ENCODE measurements around the gene STS.

DNA sequence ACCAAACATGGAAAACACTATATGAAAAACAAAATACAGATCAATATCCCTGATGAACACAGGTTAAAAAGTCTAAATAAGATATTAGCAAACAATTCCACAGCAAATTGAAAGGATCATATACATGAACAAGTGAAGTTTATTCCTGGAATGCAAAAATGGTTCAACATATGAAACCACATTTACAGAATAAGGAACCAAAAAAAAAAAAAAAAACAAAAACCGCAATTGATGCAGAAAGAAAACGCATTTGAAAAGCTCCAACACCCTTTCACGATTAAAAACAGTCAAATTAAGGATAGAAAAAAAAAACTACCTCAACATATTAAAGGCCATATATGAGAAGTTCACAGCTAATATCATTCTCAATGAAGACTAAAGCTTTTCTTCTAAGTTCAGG is 45.4 kb upstream of the STS start:
- TF ChIP-seq RAD21 (IDR thresholded peaks at IDR 0.05; ENCODE audit: low read depth) (no peak), ZNF274 (IDR thresholded peaks at IDR 0.05; ENCODE audit: low read depth, low read length) (no peak), POLR2AphosphoS5 (IDR thresholded peaks at IDR 0.05; ENCODE audit: low read depth, low read length) (no peak), POLR2A (IDR thresholded peaks at IDR 0.05; ENCODE audit: borderline replicate concordance, extremely low read depth, insufficient read depth, insufficient read length) (no peak), SRF (IDR thresholded peaks at IDR 0.05; ENCODE audit: low read depth) (no peak), EZH2phosphoT487 (IDR thresholded peaks at IDR 0.05; ENCODE audit: borderline replicate concordance) (no peak), YY1 (IDR thresholded peaks at IDR 0.05; ENCODE audit: extremely low read depth, insufficient replicate concordance, low read depth, low read length) (no peak), FOSL1 (IDR thresholded peaks at IDR 0.05; ENCODE audit: low read depth) (no peak)
- TF ChIP-seq, protein P1, sequence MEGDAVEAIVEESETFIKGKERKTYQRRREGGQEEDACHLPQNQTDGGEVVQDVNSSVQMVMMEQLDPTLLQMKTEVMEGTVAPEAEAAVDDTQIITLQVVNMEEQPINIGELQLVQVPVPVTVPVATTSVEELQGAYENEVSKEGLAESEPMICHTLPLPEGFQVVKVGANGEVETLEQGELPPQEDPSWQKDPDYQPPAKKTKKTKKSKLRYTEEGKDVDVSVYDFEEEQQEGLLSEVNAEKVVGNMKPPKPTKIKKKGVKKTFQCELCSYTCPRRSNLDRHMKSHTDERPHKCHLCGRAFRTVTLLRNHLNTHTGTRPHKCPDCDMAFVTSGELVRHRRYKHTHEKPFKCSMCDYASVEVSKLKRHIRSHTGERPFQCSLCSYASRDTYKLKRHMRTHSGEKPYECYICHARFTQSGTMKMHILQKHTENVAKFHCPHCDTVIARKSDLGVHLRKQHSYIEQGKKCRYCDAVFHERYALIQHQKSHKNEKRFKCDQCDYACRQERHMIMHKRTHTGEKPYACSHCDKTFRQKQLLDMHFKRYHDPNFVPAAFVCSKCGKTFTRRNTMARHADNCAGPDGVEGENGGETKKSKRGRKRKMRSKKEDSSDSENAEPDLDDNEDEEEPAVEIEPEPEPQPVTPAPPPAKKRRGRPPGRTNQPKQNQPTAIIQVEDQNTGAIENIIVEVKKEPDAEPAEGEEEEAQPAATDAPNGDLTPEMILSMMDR (IDR thresholded peaks at IDR 0.05 in 2 of 3, conservative IDR thresholded peaks at IDR 0.05 in 1 of 3; ENCODE audit: borderline replicate concordance in 1 of 3, insufficient read depth in 1 of 3, low read depth in 2 of 3, low read length in 2 of 3) = no peak
- TF ChIP-seq, protein P2, sequence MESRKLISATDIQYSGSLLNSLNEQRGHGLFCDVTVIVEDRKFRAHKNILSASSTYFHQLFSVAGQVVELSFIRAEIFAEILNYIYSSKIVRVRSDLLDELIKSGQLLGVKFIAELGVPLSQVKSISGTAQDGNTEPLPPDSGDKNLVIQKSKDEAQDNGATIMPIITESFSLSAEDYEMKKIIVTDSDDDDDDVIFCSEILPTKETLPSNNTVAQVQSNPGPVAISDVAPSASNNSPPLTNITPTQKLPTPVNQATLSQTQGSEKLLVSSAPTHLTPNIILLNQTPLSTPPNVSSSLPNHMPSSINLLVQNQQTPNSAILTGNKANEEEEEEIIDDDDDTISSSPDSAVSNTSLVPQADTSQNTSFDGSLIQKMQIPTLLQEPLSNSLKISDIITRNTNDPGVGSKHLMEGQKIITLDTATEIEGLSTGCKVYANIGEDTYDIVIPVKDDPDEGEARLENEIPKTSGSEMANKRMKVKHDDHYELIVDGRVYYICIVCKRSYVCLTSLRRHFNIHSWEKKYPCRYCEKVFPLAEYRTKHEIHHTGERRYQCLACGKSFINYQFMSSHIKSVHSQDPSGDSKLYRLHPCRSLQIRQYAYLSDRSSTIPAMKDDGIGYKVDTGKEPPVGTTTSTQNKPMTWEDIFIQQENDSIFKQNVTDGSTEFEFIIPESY (IDR thresholded peaks at IDR 0.05; ENCODE audit: extremely low read depth, insufficient replicate concordance, low read length) = no peak
- TF ChIP-seq, protein P3, sequence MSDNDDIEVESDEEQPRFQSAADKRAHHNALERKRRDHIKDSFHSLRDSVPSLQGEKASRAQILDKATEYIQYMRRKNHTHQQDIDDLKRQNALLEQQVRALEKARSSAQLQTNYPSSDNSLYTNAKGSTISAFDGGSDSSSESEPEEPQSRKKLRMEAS (IDR thresholded peaks at IDR 0.05) = no peak
